ENCODE measurements around the gene GFRA1.

DNA sequence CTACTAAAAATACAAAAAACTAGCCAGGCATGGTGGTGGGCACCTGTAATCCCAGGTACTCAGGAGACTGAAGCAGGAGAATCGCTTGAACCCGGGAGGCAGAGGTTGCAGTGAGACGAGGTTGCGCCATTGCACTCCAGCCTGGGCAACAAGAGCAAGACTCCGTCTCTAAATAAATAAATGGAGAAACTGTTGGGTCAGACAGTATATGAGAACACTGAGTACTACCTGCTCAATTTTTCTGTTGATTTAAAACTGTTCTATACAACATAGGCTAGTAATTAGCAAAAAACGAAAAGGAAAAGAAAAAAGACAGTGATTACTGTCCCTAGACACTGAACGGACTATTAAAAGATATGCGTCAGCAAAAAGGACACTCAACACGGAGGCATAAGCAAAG is 26.7 kb downstream of the GFRA1 start:
- TF ChIP-seq GATA3 (IDR thresholded peaks at IDR 0.05; ENCODE audit: low read depth, low read length) (no peak), GATA2 (IDR thresholded peaks at IDR 0.05; ENCODE audit: low read depth, low read length) (no peak)
